HG03378 (cell line): Measurements from ENCODE around the gene OR52E1.

Experiments used
- ATAC-seq: cut with Tn5 transposase; IDR thresholded peaks from one replicate; pipeline ENCODE4 v1.9.1; 2021; ENCODE audit warnings: mild to moderate bottlenecking, moderate library complexity; ENCODE audit not compliant: unreplicated experiment

OR52E1 gene

DNA sequence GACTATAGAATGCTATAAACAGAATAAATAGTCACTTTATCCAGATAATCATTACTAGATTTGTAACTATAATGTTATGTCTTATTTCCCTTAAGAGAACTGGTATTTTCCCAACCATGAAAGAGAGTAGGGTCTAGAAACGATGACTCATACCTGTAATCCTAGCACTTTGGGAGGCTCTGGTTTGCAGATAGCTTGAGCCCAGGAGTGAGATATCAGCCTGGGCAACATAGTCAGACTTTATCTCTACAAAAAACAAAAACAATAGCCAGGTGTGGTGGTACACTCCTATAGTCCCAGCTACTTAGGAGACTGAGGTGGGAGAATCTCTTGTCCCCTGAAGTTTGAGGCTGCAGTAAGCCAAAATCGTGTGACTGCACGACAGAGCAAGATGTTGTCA is 37.9 kb downstream of the OR52E1 start:
- no peak for ATAC-seq

DNA sequence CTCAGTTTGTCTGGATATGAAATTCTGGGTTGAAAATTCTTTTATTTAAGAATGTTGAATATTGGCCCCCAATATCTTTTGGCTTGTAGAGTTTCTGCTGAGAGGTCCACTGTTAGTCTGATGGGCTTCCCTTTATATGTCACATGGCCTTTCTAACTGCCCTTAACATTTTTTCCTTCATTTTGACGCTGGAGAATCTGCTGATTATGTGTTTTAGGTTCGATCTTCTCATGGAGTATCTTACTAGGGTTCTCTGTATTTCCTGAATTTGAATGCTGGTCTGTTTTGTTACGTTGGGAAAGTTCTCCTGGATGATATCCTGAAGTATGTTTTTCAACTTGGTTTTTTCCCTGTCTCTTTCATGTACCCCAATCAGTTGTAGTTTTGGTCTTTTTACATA is 46.0 kb downstream of the OR52E1 start:
- ATAC-seq, result no peak

DNA sequence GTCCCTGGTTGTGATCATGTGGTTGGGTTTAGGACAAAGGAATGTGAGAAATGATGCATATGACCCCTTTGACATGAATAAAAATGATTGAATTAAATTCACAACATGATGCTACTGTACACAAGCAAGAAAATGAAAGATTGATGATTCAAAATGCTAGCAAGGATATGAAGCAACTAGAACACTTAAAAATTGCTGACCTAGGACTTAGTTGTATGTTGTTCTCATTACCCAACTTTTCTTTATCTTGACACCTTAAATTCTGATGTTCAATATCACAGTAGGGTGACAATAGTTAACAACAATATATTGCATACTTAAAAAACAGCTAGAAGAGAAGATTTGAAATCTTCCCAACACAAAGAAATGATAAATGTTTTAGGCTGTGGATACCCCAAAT is 48.2 kb downstream of the OR52E1 start:
- ATAC-seq, result no peak

DNA sequence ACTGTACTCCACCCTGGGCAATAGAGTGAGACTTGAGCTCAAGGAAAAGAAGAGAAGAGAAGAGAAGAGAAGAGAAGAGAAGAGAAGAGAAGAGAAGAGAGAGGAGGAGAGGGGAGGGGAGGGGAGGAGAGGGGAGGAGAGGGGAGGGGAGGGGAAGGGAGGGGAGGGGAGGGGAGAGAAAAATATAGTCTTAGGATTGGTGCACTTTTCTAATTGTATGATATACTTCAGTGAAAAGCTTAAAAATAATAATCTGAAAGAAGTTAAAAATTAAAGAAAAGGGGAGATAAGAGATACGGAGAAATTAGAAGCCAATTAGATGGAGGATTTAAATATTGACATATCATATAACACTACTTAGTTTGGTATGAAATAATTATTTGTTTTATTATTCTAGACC is 49.5 kb downstream of the OR52E1 start:
- ATAC-seq, result no peak
